ENCODE results near the gene MAPK7. TPM values are rescaled to one million over a fixed set of nuclear protein-coding genes. Genes with fewer than 3 reads are reported as not detected.

MAPK7 gene
- total RNA-seq, 2 donors from 2014 or later, result 36.6 to 37.9 TPM

DNA sequence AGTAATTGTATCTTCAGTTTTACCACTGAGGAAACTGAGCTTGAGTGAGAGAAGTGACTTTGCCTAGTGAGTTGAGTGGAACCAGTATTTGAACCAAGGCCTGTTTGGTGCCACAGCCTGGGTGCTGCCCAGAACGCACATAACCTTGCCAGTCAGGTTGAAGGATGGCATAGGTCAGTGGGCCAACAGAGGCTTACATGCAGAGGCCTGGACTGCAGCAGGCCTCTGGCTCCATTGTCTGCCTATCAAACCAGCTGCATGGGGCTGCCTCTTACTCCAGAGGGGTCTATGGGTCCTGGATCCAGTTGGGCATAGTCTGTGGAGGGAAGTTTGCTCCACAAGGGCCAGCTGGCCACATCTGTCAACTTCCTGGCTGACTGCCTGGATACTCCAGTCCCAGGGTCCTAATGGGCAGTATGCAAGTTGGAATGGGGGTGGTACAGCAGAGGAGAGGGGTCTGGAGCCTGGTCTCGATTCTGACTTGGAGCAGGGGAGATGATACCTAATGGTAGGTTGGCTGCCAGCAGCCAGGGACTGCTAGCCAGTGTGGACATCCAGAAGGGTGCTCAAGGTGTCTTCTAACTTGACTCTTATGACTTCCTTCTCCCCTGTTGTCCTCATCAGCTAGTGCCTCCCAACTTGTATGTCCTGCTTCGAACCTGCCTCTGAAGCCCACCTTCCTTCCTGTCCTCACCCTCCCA is 21.6 kb downstream of the MAPK7 start:
- Histone ChIP-seq H3K36me3 (no peaks in the 10 kb centered on the region), H3K9me3 (no peaks in the 10 kb centered on the region), H3K27ac (no peak overlapping the region), H3K4me3 (no peak overlapping the region), H3K9ac (ENCODE audit: low read depth in 2 of 2, low read length in 2 of 2) (no peak overlapping the region), H3K27me3 (no peaks in the 10 kb centered on the region), H3K4me1 (peaks cover 20% of the 10 kb centered on the region)
- intact Hi-C loops (cut with DNase I), result no loop called here
- DNase-seq, result no peak
- TF ChIP-seq, protein P1, sequence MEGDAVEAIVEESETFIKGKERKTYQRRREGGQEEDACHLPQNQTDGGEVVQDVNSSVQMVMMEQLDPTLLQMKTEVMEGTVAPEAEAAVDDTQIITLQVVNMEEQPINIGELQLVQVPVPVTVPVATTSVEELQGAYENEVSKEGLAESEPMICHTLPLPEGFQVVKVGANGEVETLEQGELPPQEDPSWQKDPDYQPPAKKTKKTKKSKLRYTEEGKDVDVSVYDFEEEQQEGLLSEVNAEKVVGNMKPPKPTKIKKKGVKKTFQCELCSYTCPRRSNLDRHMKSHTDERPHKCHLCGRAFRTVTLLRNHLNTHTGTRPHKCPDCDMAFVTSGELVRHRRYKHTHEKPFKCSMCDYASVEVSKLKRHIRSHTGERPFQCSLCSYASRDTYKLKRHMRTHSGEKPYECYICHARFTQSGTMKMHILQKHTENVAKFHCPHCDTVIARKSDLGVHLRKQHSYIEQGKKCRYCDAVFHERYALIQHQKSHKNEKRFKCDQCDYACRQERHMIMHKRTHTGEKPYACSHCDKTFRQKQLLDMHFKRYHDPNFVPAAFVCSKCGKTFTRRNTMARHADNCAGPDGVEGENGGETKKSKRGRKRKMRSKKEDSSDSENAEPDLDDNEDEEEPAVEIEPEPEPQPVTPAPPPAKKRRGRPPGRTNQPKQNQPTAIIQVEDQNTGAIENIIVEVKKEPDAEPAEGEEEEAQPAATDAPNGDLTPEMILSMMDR (IDR thresholded peaks at IDR 0.05), result no peak

DNA sequence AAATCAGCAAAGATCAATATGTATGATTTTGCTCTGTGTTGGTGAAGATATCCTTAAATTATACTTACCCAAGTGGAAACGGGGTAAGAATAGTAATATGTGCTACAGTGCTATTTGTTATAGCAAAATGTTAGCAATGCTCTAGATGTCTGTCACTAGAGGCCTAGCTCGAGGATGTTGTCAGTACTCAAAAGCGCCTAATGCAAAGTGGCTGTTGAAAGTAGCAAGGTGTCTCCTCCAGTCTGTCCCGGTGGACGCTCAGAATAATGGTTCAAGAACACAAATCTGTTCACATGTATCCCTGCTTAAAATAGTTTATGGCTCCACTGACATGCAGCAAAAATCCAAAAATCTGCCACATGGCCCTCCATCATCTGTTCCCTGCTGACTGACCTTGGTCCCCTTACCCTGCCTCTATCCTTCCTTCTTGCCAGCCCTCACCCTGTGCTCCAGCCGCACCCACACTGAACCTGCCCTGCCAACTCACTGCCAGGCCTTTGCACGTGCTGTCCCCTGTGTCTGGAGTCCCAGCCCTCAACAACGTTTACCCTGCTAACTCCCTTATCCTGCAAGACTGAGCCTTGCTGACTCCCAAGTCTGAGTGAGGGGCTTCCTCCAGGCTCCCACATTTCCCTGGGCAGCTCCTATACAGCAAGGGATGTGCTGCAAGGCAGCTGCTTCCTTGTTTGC is 23.2 kb downstream of the MAPK7 start:
- Histone ChIP-seq H3K4me1 (peaks cover 20% of the 10 kb centered on the region), H3K9ac (ENCODE audit: low read depth in 2 of 2, low read length in 2 of 2) (peak overlapping the region in 1 of 2 donors; percentile 43), H3K27ac (peak overlapping the region; percentile 70), H3K36me3 (no peaks in the 10 kb centered on the region), H3K9me3 (no peaks in the 10 kb centered on the region), H3K27me3 (no peaks in the 10 kb centered on the region), H3K4me3 (no peak overlapping the region)
- TF ChIP-seq, protein P1 (IDR thresholded peaks at IDR 0.05), result no peak
- intact Hi-C loops (cut with DNase I), result no loop called here
- DNase-seq, result peak; percentile 82

DNA sequence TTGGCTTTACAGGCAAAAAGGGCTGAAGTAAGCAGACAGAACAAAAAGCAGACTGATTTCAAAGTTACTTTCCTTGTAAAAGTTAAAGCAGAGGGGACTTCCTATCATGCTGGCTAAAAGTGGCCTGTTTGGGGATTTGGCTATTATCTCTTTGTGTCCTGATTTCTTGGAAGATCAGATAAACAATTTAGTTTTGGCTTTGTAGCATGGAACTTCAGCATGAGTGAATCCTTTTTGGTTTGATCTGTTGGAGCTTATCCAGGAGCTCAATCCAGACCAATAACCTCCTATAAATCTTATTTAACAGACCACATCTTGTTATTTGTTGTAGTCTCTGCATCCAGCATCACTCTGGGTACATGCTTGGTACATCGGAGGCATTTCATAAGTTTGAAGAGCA is 23.9 kb downstream of the MAPK7 start:
- Histone ChIP-seq H3K4me1 (peaks cover 20% of the 10 kb centered on the region), H3K9ac (ENCODE audit: low read depth in 2 of 2, low read length in 2 of 2) (peak overlapping the region in 1 of 2 donors; percentile 32), H3K36me3 (no peaks in the 10 kb centered on the region), H3K27ac (peak overlapping the region; percentile 70), H3K27me3 (no peaks in the 10 kb centered on the region), H3K4me3 (no peak overlapping the region), H3K9me3 (no peaks in the 10 kb centered on the region)
- TF ChIP-seq, protein P1 (IDR thresholded peaks at IDR 0.05), result no peak
- no peak for DNase-seq
- intact Hi-C loops (cut with DNase I), result no loop called here

DNA sequence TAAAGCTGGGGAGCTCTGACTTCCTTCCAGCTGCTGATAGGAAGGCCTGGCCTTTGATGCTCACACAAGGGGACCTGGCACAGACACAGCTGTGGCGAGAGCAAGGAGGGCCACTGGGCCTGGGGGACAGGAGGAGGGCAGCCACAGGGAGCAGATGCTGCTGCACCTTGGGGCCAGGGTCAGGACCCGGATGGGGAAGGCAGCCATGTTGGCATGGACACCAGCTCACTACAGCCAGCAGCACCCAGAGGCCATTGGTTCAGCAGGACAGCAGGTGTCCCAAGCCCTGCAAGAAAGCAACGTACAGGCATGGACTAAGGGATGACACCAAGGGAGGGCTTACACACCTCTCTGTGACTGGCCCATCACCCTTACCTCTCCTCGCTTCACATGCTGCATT is 24.7 kb downstream of the MAPK7 start:
- no peak for DNase-seq
- H3K4me3 ChIP-seq, result no peak overlapping the region
- intact Hi-C loops (cut with DNase I), result no loop called here
- H3K4me1 ChIP-seq, result peaks cover 20% of the 10 kb centered on the region
- no peak overlapping the region for H3K27ac ChIP-seq
- no peaks in the 10 kb centered on the region for H3K27me3 ChIP-seq
- H3K36me3 ChIP-seq, result no peaks in the 10 kb centered on the region
- TF ChIP-seq, protein P1 (IDR thresholded peaks at IDR 0.05), result no peak
- no peak overlapping the region for H3K9ac ChIP-seq (ENCODE audit: low read depth in 2 of 2, low read length in 2 of 2)
- no peaks in the 10 kb centered on the region for H3K9me3 ChIP-seq

DNA sequence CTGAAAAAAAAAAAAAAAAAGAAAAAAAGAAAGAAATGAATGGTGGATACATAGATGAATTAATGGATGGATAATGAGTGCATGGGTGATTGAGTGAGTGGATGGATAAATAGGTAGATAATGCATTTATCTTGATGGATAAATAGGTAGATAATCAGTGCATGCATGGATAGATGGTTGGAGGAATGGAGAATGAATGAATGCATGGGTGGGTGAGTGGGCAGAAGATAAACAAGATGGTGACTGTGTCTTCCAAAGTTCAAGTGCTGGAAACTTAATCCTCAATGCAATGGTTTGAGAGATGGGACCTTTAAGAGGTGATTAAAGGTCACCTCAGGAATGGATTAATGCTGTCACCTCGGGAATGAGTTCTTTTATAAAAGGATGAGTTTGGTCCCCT is 26.0 kb downstream of the MAPK7 start:
- Histone ChIP-seq H3K27ac (no peak overlapping the region), H3K9ac (ENCODE audit: low read depth in 2 of 2, low read length in 2 of 2) (no peak overlapping the region), H3K9me3 (no peaks in the 10 kb centered on the region), H3K27me3 (no peaks in the 10 kb centered on the region), H3K36me3 (no peaks in the 10 kb centered on the region), H3K4me1 (peaks cover 12% of the 10 kb centered on the region), H3K4me3 (no peak overlapping the region)
- no peak for DNase-seq
- TF ChIP-seq, protein P1 (IDR thresholded peaks at IDR 0.05), result no peak
- intact Hi-C loops (cut with DNase I), result no loop called here
